Measurements from ENCODE around the gene SMYD1.

DNA sequence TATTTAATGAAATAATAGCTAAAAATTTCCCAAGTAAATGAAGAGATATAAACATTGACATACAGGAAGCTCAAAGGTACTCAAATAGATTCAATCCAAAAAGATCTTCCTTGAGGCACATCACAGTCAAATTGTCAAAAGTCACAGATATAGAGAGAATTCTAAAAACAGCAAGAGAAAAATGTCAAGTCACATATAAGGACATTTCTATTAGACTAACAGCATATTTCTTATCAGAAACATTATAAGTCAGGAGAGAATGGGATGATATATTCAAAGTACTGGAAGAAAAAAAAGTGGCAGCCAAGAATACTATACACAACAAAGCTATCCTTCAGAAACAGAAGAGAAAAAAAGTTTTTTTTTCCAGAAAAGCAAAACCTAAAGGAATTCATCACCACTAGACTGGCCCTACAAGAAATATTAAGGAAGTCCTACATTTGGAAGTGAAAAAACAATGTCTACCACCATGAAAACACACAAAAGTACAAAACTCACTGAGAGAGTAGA, 81.4 kb downstream of the SMYD1 start:
- TF ChIP-seq, protein P1, sequence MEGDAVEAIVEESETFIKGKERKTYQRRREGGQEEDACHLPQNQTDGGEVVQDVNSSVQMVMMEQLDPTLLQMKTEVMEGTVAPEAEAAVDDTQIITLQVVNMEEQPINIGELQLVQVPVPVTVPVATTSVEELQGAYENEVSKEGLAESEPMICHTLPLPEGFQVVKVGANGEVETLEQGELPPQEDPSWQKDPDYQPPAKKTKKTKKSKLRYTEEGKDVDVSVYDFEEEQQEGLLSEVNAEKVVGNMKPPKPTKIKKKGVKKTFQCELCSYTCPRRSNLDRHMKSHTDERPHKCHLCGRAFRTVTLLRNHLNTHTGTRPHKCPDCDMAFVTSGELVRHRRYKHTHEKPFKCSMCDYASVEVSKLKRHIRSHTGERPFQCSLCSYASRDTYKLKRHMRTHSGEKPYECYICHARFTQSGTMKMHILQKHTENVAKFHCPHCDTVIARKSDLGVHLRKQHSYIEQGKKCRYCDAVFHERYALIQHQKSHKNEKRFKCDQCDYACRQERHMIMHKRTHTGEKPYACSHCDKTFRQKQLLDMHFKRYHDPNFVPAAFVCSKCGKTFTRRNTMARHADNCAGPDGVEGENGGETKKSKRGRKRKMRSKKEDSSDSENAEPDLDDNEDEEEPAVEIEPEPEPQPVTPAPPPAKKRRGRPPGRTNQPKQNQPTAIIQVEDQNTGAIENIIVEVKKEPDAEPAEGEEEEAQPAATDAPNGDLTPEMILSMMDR (IDR thresholded peaks at IDR 0.05), result no peak
- TF ChIP-seq POLR2A (IDR thresholded peaks at IDR 0.05), result no peak

Data from uterus (tissue), 2 donors.